Neural crest cell (in vitro differentiated cells): Measurements from ENCODE around the gene TMEM108. TPM values are rescaled to one million over a fixed set of nuclear protein-coding genes. Genes with fewer than 3 reads are reported as not detected.
"Not testable (repeated sequence)": the region's sequence is repeated elsewhere in the genome, so short reads cannot be mapped to it uniquely, and the experiment has no call there.

Source experiments
- DNase-seq: peaks from one replicate; pipeline ENCODE4 v3.0.0; 2021; ENCODE audit warnings: low read depth, mixed read lengths, low spot score
- H3K27ac Mint-ChIP-seq: one replicate; pipeline ENCODE4 v1.8.0; 2021; ENCODE audit warnings: mild to moderate bottlenecking, mixed read lengths; ENCODE audit not compliant: unreplicated experiment
- H3K27me3 Mint-ChIP-seq: 2 replicates; pipeline ENCODE4 v1.8.0; 2021; ENCODE audit warnings: low read depth, mild to moderate bottlenecking, mixed read lengths
- H3K36me3 Mint-ChIP-seq: 2 replicates; pipeline ENCODE4 v1.8.0; 2021; ENCODE audit warnings: low read depth, mild to moderate bottlenecking, mixed read lengths
- H3K4me1 Mint-ChIP-seq: 2 replicates; pipeline ENCODE4 v1.8.0; 2021; ENCODE audit warnings: mixed read lengths
- H3K4me3 Mint-ChIP-seq: one replicate; pipeline ENCODE4 v1.8.0; 2021; ENCODE audit warnings: mild to moderate bottlenecking, mixed read lengths
- H3K9me3 Mint-ChIP-seq: 2 replicates; pipeline ENCODE4 v1.8.0; 2021; ENCODE audit warnings: mixed read lengths
- CTCF ChIP-seq: fragments of 200-600 bp; sonication (generic); conservative IDR thresholded peaks from 2 replicates; pipeline ENCODE4 v1.5.0; 2021; ENCODE audit warnings: antibody characterized with exemption, mild to moderate bottlenecking
- long read RNA-seq: library from polyadenylated mRNA; unstranded; transcript quantifications from one replicate; pipeline ENCODE4 v2.0.0, GENCODE V29; 2020
- total RNA-seq: library from RNA; stranded (reverse); gene quantifications from 2 replicates; pipeline ENCODE4 v1.2.1, GENCODE V29; 2021

TMEM108 gene
- 5.3 and 5.8 TPM in 2 replicates for total RNA-seq
- long read RNA-seq, partial matches to known transcripts = 0 of 1 reads
- long read RNA-seq, other reads (novel, unspliced or antisense) = 0 of 1 reads

- no peak within 1 kb of the TSS for H3K27ac Mint-ChIP-seq
- DNase-seq = peak; percentile 82
- H3K9me3 Mint-ChIP-seq = no peaks in the 10 kb centered on the region
- H3K4me3 Mint-ChIP-seq = peak within 1 kb of the TSS; percentile 82
- H3K4me1 Mint-ChIP-seq = peaks cover 13% of the 10 kb centered on the region
- H3K27me3 Mint-ChIP-seq = peaks cover 75% of the 10 kb centered on the region
- H3K36me3 Mint-ChIP-seq = no peaks in the 10 kb centered on the region
- no peak for TF ChIP-seq CTCF
Measured at GRCh38 chr3:133038089-133038730, at the start of gene TMEM108. TMEM108 (plus strand) TSS chr3:133038391.

GRCh38 chr3:132995971-132996370 is 42.2 kb upstream of the TMEM108 start:
- no peak overlapping the region for H3K27ac Mint-ChIP-seq
- no peaks in the 10 kb centered on the region for H3K27me3 Mint-ChIP-seq
- H3K4me1 Mint-ChIP-seq = no peaks in the 10 kb centered on the region
- peaks cover 2% of the 10 kb centered on the region for H3K36me3 Mint-ChIP-seq
- peaks cover 3% of the 10 kb centered on the region for H3K9me3 Mint-ChIP-seq
- H3K4me3 Mint-ChIP-seq = no peak overlapping the region
- DNase-seq = no peak
- no peak for TF ChIP-seq CTCF

- TF ChIP-seq CTCF = no peak
- Mint-ChIP-seq H3K27me3 (no peaks in the 10 kb centered on the region), H3K27ac (no peak overlapping the region), H3K4me3 (no peak overlapping the region), H3K4me1 (no peaks in the 10 kb centered on the region), H3K36me3 (peaks cover 2% of the 10 kb centered on the region), H3K9me3 (peaks cover 3% of the 10 kb centered on the region)
- no peak for DNase-seq
Measured at GRCh38 chr3:132997404-132998185, 40.6 kb upstream of the TMEM108 start.

GRCh38 chr3:133005032-133005431 is 33.2 kb upstream of the TMEM108 start:
- not testable (repeated sequence) for H3K4me1 Mint-ChIP-seq, H3K27ac Mint-ChIP-seq, H3K4me3 Mint-ChIP-seq

GRCh38 chr3:133007601-133008000 is 30.6 kb upstream of the TMEM108 start:
- Mint-ChIP-seq H3K4me3 (no peak overlapping the region), H3K27me3 (no peaks in the 10 kb centered on the region), H3K27ac (no peak overlapping the region), H3K36me3 (peaks cover 2% of the 10 kb centered on the region), H3K4me1 (no peaks in the 10 kb centered on the region), H3K9me3 (peaks cover 10% of the 10 kb centered on the region)
- no peak for DNase-seq
- no peak for TF ChIP-seq CTCF

More at GRCh38 chr3:133005032-133005431, 33.2 kb upstream of the TMEM108 start:
- not testable (repeated sequence) for H3K9me3 Mint-ChIP-seq, H3K27me3 Mint-ChIP-seq, DNase-seq, H3K36me3 Mint-ChIP-seq

- TF ChIP-seq CTCF = no peak
- peaks cover 13% of the 10 kb centered on the region for H3K9me3 Mint-ChIP-seq
- no peak overlapping the region for H3K4me3 Mint-ChIP-seq
- no peak for DNase-seq
- H3K36me3 Mint-ChIP-seq = no peaks in the 10 kb centered on the region
- H3K4me1 Mint-ChIP-seq = no peaks in the 10 kb centered on the region
- no peak overlapping the region for H3K27ac Mint-ChIP-seq
- no peaks in the 10 kb centered on the region for H3K27me3 Mint-ChIP-seq
Measured at GRCh38 chr3:133014325-133014724, 23.9 kb upstream of the TMEM108 start.

- not testable (repeated sequence) for DNase-seq, H3K4me3 Mint-ChIP-seq, H3K36me3 Mint-ChIP-seq
Measured at GRCh38 chr3:133015573-133015972, 22.6 kb upstream of the TMEM108 start.

More at GRCh38 chr3:133015573-133015972, 22.6 kb upstream of the TMEM108 start:
- not testable (repeated sequence) for H3K4me1 Mint-ChIP-seq, H3K9me3 Mint-ChIP-seq, H3K27ac Mint-ChIP-seq, H3K27me3 Mint-ChIP-seq
